ENCODE results near the gene ACTR5.

The ACTR5 gene

DNA sequence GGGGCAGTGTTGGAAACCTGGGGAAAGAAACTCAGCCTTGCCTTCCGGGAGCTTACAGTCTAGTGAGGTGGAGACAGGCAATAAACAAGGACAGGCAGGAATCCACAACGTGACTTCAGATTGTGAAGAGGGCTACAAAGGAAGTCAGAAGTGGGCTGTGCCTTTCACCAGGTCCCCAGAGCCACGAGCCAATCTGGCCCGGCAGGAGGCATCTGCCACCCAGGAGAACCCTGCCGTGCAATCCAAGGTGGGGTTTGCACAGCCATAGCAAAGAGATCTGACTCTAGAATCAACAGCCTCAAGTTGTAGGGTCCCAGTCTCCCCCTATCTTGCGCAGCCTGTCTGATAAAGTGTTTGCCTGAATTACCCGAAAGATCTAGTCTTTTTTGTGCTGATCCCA, 18.5 kb upstream of the ACTR5 start:
- DNase-seq = no peak

DNA sequence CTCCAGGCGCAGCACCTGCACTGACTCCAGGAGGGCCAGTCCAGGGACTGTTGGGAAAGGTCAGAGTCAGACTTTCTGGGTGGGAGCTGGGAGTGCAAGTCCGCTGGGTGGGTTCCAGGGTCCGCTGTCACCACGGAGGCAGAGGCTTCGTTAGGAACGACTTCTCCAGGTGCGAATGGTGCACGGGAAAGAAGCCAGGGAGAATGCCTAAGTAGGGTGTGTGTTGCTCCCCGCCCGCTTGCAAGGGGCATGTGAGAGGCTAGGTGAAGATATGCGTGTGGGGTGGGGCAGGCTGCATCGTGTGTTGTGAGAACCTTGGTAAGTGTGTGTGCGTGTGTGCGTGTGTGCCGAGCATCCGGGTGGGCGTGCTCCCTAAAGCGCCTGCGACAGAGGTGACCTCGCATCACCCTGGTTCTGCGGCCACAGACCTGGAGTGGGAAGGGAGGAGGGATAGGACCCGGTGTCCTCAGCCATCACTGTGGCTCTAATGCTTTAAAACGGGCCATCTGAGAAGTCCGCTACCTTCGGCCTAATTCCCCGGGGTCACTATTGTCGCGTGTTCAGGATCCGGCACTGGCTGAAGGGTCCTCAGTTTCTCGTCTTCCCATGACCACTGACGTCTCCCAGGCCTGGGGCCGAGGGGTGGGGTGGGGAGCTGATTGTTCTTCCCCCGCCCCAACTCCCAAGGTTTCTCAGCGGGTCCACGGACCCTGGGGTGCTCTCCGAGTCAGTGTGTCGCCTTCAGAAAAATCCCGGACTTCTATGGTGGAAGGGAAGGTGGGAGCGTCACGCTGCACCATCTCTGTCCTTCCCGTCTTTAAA, 17.9 kb upstream of the ACTR5 start:
- DNase-seq = no peak

DNA sequence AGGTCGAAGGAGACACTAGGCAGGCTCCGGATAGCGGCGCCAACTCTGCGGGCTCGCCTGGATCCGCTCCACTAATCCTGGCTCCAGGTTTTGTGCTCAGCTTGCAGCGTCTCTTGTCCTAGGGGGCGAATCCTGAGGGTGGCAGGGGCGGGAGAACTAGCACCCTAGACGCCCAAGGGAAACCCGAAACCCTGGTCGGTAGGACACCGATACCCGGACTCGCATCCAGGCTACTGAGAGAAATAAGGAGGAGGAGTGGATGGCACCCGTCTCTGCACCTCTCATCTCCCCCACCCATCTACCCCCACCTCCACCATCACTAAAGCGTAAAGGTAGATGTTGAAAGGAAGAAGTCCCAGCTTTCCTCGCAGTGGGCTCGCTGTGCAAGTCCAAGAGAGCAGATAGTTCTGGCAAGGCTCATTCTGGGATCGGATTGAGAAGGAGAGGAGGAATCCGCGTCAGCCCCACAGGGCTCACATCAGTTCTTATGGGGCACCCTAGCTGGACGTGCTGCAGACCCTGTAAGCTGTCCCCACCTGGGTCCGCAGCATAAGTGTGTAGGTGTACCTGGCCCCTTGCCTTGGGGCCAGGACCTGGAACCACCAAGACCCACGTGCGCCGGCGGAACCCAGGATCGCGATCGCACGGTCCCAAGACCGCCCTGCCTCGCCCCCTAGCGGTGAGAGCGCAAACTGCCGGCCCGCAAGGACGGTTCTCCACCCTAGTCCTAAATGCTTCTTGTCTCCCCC, 17.1 kb upstream of the ACTR5 start:
- DNase-seq = no peak

DNA sequence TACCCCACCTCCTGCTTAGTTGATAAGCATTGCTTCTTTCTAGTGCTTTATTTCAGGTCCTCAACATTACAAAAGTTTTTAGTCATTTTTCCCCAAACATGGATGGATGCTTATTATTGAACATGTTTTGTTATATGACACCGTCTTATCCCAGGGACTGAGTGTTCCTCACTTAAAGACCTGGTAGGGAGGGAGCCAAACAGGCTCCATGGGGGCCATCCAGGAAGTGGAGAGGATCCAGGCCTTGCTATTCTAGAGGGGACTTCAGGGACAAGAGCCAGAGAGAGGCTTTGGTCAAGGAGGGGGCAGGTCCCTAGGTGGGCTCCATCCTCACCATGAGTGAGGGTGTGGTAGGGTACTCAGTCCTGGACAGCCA, 16.5 kb upstream of the ACTR5 start:
- no peak for DNase-seq

DNA sequence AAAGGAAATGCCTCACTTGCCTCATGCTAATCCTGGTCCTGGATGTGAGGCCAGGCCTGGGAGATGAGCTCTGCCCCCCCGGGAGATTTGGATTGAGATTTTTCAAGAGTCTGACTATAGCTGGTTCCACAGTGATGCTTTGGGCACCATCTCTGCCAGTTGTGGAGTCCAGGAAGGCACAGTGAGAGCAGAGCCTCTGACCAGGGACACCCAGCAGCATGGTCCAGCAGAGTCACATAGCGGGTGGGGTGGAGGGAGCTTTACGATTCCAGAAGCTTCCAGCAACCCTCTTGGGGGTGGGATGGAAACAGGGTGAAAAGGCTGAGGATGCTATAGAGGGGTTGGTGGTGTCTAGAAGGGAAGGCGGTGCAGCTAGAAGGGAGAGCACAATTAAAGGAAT, 15.3 kb upstream of the ACTR5 start:
- DNase-seq = no peak

DNA sequence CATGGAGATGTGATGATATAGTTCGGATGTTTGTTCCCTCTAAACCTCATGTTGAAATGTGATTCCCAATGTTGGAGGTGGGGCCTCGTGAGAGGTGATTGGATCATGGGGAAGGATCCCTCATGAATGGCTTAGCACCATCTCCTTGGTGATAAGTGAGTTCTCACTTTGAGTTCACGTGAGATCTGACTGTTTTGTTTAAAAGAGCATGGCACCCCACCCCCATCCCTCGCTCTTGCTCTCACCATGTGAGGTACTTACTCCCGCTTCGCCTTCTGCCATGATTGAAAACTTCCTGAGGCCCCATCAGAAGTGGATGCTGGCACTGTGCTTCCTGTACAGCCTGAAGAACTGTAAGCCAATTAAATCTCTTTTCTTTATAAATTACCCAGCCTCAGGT, 13.1 kb upstream of the ACTR5 start:
- DNase-seq = no peak

DNA sequence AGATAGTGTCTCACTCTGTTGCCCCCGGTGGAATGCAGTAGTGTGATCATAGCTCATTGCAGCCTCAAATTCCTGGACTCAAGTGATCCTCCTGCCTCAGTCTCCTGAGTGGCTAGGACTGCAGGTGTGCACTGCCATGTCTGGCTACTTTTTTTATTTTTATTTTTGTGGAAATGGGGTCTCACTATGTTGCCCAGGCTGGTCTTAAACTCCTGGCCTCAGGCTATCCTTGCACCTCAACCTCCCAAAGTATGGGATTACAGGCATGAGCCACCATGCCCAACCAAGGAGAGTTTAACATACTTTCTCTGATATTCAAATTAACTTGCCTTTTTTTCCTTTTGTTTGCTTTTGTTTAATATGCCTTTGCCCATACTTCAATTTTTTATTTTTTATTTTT, 10.4 kb upstream of the ACTR5 start:
- no peak for DNase-seq

DNA sequence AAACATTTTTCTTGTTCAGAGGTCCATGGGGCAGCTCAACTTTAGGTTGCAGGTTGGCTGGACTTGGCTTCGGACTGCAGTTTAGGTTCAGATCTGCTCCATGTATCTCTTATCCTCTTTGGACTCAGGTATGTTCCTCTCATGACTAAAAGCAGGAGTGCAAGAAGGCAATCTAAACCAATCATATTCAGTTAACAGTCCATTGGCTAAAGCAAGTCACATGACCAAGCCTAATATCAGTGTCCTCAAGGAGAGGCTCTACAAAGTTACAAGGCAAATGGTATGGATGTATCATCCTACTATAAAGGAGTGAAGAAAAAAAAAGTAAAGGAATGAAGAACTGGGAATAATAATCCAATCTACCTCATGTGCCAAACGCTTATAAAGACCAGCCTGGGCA, 2.5 kb upstream of the ACTR5 start:
- no peak for DNase-seq

DNA sequence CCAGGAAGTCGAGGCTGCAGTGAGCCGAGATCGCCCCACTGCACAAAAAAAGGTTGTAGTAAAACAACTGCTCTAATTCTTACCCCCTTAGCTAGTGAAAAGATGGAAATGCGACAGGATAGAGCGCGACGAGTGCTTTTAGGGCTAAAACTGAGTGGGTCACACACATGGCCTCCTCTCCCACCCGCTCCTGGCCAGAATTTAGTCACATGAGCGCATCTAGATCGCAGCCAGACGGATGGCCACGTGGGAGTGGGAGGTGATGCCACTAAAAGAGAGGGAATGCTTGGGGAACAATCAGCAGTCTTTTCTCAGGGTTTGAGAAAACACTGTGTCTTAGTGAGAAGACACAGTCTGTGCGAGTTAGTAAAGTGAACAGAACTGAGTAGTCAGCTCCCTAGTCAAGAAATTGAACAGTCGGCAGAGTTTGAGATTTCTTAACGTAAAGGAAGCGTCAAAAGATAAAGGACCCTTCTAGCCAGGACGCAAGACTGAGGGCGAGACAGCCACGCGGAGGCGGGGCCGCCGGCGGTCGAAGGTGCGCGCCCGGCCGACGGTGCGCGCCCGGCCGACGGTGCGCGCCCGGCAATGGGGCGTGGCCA, 664 bp upstream of the ACTR5 start:
- no peak for DNase-seq

DNA sequence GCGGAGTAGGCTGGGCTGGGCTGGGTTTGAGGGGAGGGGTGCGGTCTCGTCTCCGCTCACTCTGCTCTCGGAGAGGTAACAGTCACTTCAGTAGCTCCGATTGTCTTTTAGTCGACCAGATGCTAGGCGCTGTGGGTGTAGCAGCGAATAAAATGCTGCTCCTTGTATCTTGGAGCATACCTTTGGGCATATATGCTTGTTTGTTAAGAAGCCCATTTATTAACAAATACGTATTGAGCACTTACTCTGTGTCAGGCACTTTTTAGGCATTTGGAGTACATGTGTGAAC, 545 bp downstream of the ACTR5 start:
- DNase-seq = no peak

DNA sequence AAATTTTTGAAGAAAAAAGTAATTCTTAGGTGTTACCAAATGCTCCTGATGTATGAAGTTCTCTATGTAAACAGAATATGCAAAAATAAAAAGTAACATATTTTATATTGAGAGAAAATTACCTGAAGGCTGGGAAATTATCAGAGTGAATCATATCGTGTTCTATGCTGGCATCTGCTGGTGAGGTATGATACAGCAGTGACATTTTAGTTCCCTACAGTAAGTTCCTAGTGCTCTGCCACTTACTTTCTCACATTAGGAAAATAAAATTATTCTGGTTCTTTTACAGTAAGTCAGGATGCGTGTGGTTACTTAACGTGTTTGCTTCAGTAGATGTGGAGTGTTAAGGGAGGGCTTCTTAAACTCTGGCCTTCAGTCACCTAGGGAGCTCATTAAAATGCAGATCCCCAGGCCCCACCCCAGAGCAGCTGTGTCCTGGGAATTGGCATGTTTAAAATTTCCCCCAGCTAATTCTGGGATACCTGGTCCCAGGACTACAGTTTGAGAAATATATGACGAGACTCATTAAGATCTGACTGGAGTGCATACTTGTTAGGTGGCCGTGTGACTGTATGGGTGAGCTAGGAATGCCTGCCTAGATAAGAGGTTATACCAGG, 3.2 kb downstream of the ACTR5 start:
- DNase-seq = no peak

DNA sequence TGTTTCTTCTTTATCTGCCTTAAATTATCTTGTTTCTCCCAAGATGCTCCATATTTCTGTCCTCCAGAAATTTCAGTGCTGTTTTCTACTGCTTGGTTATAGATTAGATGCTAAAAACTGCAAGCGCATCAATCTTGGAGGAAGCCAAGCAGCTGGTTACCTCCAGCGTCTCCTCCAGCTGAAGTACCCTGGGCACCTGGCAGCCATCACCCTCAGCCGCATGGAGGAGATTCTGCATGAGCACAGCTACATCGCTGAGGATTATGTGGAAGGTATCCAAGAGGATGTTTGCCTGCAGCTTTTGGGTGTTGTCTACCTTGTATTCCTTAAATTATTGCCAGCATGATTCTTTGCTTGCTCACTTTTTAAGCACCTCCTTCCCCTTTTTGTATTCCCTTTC, 3.8 kb downstream of the ACTR5 start:
- DNase-seq = no peak

DNA sequence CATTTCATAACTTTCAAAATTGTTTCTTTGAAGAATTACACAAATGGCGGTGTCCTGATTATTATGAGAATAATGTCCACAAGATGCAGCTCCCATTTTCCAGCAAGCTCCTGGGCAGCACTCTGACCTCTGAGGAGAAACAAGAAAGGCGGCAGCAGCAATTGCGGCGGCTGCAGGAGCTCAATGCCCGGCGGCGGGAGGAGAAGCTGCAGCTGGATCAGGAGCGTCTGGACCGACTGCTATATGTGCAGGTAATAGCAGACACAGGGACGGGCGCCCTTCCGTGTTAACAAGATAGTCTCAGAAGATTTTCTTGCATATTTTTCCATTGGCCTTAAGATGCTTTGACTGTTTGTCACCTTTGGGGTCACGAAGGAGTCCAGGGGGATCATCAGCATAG, 6.7 kb downstream of the ACTR5 start:
- no peak for DNase-seq

DNA sequence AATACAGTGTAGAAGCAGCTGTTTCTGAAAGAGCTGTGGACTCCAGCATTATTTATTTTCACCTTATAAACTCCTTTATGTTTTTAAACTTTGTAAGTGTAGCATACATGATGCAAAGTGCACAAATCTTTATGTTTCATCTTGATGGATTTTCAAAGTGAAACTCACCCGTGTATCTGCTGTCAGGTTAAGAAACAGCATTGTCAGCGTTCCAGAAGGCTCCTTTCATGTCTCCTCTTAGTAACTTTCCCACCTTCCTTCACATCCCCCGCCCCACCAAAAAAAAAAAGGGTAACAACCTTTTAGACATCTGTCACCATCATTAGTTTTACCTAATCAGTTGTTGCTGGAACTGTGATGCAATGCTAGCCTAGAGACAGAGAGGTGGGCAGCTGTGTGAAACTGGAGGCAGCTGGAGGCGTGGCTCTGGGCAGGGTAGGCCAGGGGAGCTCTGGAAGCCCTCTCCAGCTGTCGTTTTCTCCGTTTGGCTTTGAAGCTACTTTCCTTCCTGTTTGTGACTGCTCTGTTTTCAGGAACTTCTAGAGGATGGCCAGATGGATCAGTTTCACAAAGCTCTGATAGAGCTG, 7.2 kb downstream of the ACTR5 start:
- peak; percentile 29 for DNase-seq

DNA sequence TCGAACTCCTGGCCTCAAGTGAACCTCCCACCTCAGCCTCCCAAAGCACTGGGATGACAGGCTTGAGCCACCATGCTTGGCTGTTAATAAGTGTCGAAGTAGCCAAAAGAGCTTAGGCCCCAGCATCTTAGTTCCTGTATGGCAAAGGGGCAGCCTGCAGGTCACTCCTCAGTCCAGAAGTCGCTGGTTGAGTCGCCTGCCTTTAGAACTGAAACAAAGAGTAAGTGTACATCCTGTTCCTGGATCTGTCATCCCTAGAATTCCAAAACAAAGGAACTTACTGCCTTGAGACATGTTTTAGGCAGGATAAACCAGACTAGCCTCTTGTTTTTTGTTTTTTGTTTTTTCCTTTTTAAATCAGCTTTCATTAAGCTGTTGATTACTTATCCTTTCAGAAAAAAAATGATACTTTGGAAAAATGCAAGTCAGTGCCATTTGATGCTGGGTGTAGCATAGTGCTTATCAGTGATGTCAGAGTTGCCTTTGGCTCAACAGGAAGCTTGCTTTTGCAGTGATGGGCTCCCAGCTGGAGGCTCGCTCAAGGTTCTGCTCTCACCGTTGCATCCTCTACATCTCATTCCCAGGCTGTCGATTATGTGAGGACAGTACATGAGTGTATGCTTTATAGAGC, 9.0 kb downstream of the ACTR5 start:
- DNase-seq = no peak

DNA sequence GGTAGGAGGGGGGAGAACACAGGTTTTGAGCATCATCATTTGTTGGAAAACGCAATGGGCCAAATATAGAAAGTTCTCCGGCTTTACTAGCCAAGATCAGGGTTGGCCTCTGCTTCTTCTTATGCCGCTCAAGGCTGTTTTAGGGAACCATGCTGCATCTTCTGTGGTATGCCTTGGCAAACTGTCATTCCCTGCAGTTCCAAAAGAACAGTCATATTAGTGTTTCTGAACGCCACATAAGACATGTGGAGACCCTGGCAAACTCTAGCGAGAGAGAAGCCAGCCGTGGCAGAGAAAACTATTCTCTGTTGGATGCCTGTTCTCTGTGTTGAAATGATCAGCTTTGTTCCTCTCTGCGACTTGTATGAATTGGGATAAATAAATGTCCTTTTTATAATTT, 10.8 kb downstream of the ACTR5 start:
- DNase-seq = no peak

DNA sequence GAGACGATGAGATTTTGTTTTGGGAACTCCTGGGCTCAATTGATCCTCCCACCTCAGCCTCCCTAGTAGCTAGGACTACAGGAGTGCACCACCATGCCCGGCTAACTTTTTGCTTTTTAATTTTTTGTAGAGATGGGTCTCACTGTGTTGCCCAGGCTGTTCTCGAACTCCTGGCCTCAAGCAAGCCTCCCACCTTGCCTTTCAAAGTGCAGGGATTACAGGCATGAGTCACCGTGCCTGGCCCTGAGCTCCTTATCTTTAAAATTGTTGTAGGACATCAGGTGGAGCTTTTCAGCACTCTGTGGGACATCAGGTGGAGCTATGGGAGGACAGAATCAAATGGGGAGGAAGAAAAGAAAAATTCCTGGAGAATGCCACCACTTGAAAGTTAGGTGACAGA, 12.7 kb downstream of the ACTR5 start:
- no peak for DNase-seq

DNA sequence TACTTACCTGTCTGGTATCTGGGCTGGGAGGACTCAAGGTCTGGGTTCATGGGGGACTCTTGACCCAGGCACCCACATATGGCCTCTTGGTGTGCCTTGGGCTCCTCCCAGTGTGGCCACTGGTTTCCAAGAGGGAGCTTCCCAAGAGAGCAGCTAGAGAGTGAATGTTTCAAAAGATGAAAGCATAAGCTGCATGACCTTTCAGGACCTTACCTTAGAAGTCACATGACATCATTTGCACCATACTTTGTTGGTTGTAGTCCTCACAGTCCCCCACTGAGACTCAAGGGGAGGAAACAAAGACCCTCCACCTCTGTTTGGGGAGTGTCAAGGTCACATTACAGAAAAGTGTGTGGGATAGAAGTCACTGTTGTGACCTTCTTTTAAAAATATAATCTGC, 13.9 kb downstream of the ACTR5 start:
- DNase-seq = no peak

DNA sequence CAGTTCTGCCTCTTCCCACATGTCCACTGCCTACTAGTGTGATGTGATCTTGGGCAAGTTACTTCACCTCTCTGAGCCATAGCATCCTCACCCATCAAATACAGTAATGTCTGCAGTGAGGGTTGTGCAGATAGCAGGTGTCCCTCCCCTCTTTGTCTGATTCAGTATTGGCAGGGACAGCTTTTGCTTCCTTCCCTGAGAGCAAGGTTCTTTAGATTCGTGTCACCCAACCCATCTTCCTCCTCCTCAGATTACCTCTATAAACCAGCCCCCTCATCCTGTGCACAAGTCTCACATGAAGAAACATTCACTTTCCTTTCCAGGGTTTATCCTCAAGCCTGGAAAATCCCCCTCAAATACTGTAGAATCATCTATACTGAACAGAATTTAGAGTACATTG, 15.4 kb downstream of the ACTR5 start:
- no peak for DNase-seq

DNA sequence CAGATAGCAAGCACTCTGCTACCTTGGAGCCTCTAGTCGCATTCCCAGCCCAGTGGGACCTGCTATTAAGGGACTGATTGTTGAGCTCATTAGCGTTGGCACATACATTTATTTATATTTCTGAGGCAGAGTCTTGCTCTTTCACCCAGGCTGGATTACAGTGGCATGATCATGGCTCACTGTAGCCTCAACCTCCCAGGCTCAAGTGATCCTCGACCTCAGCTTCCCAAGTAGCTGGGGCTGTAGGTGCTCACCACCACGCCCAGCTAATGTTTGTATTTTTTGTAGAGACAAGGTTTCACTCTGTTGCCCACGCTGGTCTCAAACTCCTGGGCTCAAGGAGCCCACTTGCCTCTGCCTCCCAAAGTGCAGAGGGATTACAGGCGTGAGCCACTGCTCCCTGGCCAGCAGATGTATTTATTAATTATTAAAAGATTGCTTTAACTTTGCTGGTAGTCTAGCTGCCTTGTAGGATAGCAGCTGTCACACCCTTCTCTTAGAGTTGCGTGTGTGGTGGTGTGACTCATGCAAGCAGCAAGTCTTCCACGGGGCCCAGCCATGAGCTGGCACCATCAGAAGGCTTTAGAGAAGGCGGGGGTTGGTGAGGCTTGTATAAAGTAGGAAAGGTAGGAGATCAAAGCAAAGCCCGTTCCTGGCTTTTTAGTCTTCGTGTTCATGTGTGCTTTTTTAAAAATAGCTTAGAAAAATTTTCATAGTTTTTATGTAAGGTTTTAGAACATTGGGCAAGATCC, 16.5 kb downstream of the ACTR5 start:
- no peak for DNase-seq

DNA sequence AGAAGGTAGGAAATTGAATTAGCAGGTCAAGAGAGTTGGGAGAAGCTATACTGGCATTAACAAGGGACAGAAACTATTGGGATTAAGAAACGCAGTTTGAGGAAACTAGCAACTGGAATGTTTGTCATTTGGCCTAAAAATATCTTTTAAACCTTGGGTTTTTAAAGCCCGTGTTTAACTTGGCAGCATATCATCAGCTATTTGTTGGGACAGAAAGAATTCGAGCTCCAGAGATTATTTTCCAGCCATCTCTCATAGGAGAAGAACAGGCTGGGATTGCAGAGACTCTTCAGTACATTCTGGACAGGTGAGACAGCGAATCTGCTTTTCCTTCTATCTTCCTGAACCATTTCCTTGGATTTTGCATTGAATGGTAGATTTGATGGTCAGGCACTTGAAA, 17.8 kb downstream of the ACTR5 start:
- no peak for DNase-seq

All from GF-D8 (cell line).